A549 (cell line): Measurements from ENCODE around the gene PDK2.

Experiments used
- CHD4 ChIP-seq: fragments of 200-600 bp; sonication (generic); IDR thresholded peaks from 2 replicates; pipeline ENCODE4 v1.6.1; 2016; ENCODE audit warnings: antibody characterized with exemption, mild to moderate bottlenecking, borderline replicate concordance
- EP300 ChIP-seq, 2 experiments: fragments of >200 bp; sonication (Bioruptor Twin); formaldehyde crosslinking; IDR thresholded peaks; 2 replicates in 1 of 2; 3 replicates in 1 of 2; pipeline ENCODE4 v1.6.1; 2016 to 2017
- FOXS1 ChIP-seq: fragments of 250-450 bp; sonication (Bioruptor Pico); IDR thresholded peaks from 2 replicates; pipeline ENCODE4 v1.5.0; 2020; ENCODE audit warnings: mild to moderate bottlenecking, moderate library complexity
- MAFK ChIP-seq: fragments of 450-650 bp; IDR thresholded peaks from 2 replicates; pipeline ENCODE4 v1.6.1; 2014; ENCODE audit not compliant: partially characterized antibody
- POLR2A ChIP-seq: IDR thresholded peaks from 2 replicates; pipeline ENCODE4 v1.6.1; 2012; ENCODE audit warnings: mild to moderate bottlenecking, low read length
- RAD21 ChIP-seq, 2 experiments: fragments of >200 bp in 1 of 2; sonication (Bioruptor Twin) in 1 of 2; formaldehyde crosslinking in 1 of 2; IDR thresholded peaks in 1 of 2; conservative IDR thresholded peaks in 1 of 2; 2 replicates in 1 of 2; 3 replicates in 1 of 2; pipeline ENCODE4 v1.6.1; 2012 to 2018; ENCODE audit warnings: inconsistent platforms in 1 of 2
- RNF2 ChIP-seq: fragments of 200-600 bp; sonication (generic); IDR thresholded peaks from 2 replicates; pipeline ENCODE4 v1.6.1; 2016; ENCODE audit warnings: low read depth, mild to moderate bottlenecking, antibody characterized with exemption, moderate library complexity, borderline replicate concordance
- SREBF2 ChIP-seq: fragments of 450-650 bp; IDR thresholded peaks from 2 replicates; pipeline ENCODE4 v1.6.1; 2014; ENCODE audit warnings: mild to moderate bottlenecking, moderate library complexity
- TF ChIP-seq, protein P1 (sequence below): fragments of >200 bp; sonication (Bioruptor Twin); formaldehyde crosslinking; IDR thresholded peaks from 3 replicates; pipeline ENCODE4 v1.5.1; 2016
- TF ChIP-seq, protein P2 (sequence below): fragments of 150-350 bp; IDR thresholded peaks from 2 replicates; pipeline ENCODE4 v1.6.1; 2014; ENCODE audit warnings: low read depth, mild to moderate bottlenecking, low read length
- TF ChIP-seq, protein P3 (sequence below): fragments of 450-650 bp; IDR thresholded peaks from 2 replicates; pipeline ENCODE4 v1.6.1; 2014; ENCODE audit warnings: antibody characterized with exemption

DNA sequence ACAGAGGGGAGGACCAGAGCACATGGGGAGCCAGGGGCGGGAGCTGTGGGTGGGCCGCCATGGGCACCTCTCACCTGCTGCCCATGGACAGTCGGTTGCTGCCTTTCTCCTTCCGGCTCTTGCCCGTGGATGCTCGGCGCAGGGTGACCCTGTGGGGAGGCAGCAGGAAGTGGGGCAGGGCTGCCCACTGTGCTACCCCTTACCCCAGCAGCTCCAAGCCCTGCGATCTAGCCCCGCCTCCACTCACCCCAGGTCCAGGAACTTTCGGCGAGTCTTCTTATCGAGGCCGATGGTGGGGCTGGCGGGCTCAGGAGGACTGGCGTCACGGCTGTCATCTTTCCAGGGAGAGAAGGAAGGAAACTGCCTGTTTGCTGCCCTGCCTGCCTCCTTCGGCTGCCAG, 20.6 kb downstream of the PDK2 start:
- TF ChIP-seq, protein P1, sequence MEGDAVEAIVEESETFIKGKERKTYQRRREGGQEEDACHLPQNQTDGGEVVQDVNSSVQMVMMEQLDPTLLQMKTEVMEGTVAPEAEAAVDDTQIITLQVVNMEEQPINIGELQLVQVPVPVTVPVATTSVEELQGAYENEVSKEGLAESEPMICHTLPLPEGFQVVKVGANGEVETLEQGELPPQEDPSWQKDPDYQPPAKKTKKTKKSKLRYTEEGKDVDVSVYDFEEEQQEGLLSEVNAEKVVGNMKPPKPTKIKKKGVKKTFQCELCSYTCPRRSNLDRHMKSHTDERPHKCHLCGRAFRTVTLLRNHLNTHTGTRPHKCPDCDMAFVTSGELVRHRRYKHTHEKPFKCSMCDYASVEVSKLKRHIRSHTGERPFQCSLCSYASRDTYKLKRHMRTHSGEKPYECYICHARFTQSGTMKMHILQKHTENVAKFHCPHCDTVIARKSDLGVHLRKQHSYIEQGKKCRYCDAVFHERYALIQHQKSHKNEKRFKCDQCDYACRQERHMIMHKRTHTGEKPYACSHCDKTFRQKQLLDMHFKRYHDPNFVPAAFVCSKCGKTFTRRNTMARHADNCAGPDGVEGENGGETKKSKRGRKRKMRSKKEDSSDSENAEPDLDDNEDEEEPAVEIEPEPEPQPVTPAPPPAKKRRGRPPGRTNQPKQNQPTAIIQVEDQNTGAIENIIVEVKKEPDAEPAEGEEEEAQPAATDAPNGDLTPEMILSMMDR: no peak
- TF ChIP-seq EP300 (IDR thresholded peaks at IDR 0.05) (no peak), RNF2 (no peak), SREBF2 (no peak), POLR2A (no peak), CHD4 (no peak), FOXS1 (CRISPR knock-in tag) (no peak), RAD21 (conservative IDR thresholded peaks at IDR 0.05 in 1 of 2, IDR thresholded peaks at IDR 0.05 in 1 of 2) (no peak), MAFK (no peak)
- TF ChIP-seq, protein P2, sequence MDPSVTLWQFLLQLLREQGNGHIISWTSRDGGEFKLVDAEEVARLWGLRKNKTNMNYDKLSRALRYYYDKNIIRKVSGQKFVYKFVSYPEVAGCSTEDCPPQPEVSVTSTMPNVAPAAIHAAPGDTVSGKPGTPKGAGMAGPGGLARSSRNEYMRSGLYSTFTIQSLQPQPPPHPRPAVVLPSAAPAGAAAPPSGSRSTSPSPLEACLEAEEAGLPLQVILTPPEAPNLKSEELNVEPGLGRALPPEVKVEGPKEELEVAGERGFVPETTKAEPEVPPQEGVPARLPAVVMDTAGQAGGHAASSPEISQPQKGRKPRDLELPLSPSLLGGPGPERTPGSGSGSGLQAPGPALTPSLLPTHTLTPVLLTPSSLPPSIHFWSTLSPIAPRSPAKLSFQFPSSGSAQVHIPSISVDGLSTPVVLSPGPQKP: no peak
- TF ChIP-seq, protein P3, sequence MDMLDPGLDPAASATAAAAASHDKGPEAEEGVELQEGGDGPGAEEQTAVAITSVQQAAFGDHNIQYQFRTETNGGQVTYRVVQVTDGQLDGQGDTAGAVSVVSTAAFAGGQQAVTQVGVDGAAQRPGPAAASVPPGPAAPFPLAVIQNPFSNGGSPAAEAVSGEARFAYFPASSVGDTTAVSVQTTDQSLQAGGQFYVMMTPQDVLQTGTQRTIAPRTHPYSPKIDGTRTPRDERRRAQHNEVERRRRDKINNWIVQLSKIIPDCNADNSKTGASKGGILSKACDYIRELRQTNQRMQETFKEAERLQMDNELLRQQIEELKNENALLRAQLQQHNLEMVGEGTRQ: no peak
